SK-N-SH (cell line): ENCODE measurements around the gene CST9.

ENCODE experiments used
- CTCF ChIP-seq: fragments of 200-600 bp; sonication (generic); IDR thresholded peaks from 2 replicates; pipeline ENCODE4 v1.6.1; 2017; ENCODE audit warnings: antibody characterized with exemption, mild to moderate bottlenecking, moderate library complexity
- EP300 ChIP-seq, 2 experiments: IDR thresholded peaks; 2 replicates each; pipeline versions ENCODE4 v1.4.0 to v1.6.1; 2012; ENCODE audit warnings: borderline replicate concordance in 1 of 2, low read depth in 1 of 2, low read length in 1 of 2
- EZH2phosphoT487 ChIP-seq: fragments of 200-600 bp; sonication (generic); IDR thresholded peaks from 2 replicates; pipeline ENCODE4 v1.6.1; 2017; ENCODE audit warnings: low read depth, mixed run types, mild to moderate bottlenecking, antibody characterized with exemption, moderate library complexity, borderline replicate concordance
- FOXJ3 ChIP-seq: sonication (generic); formaldehyde crosslinking; IDR thresholded peaks from 2 replicates; pipeline ENCODE4 v1.5.1; 2020; ENCODE audit warnings: mild to moderate bottlenecking, missing genetic modification reagents
- MAX ChIP-seq: IDR thresholded peaks from 2 replicates; pipeline ENCODE4 v1.4.0; 2012; ENCODE audit warnings: low read depth
- NFIC ChIP-seq: IDR thresholded peaks from 2 replicates; pipeline ENCODE4 v1.4.0; 2012; ENCODE audit warnings: borderline replicate concordance
- RXRA ChIP-seq: IDR thresholded peaks from 2 replicates; pipeline ENCODE4 v1.4.0; 2012; ENCODE audit warnings: low read depth, mild to moderate bottlenecking, borderline replicate concordance

GRCh38 chr20:23598481-23598880, 7.2 kb downstream of the CST9 start:
- TF ChIP-seq CTCF, result no peak
- no peak for TF ChIP-seq EP300 (IDR thresholded peaks at IDR 0.05; ENCODE audit: borderline replicate concordance in 1 of 2, low read depth in 1 of 2, low read length in 1 of 2)
- TF ChIP-seq EZH2phosphoT487, result no peak
- no peak for TF ChIP-seq RXRA
- no peak for TF ChIP-seq NFIC
- no peak for TF ChIP-seq FOXJ3 (CRISPR knock-in tag)
- no peak for TF ChIP-seq MAX
